Measurements from ENCODE around the gene KRTAP9-9.
"Not testable (repeated sequence)": the region's sequence is repeated elsewhere in the genome, so short reads cannot be mapped to it uniquely, and the experiment has no call there.

Gene KRTAP9-9

GRCh38 chr17:41255381-41256290 lies at the start of gene KRTAP9-9:
Gene KRTAP9-9, plus strand, starts transcription at chr17:41255384.
- DNase-seq (ENCODE audit: low read depth) = not testable (repeated sequence)

GRCh38 chr17:41211845-41212466 lies 43.2 kb upstream of the KRTAP9-9 start:
- no peak for DNase-seq (ENCODE audit: low read depth)

- no peak for DNase-seq (ENCODE audit: low read depth)
Observed at GRCh38 chr17:41212524-41213169, 42.5 kb upstream of the KRTAP9-9 start.

GRCh38 chr17:41215681-41216080 lies 39.5 kb upstream of the KRTAP9-9 start:
- DNase-seq (ENCODE audit: low read depth) = no peak

GRCh38 chr17:41223821-41224220 lies 31.4 kb upstream of the KRTAP9-9 start:
- no peak for DNase-seq (ENCODE audit: low read depth)

GRCh38 chr17:41226051-41226450 lies 29.1 kb upstream of the KRTAP9-9 start:
- no peak for DNase-seq (ENCODE audit: low read depth)

GRCh38 chr17:41226598-41227095 lies 28.5 kb upstream of the KRTAP9-9 start, which contains the start of gene KRTAP9-2:
Gene KRTAP9-2, plus strand, starts transcription at chr17:41226648. Its CDS starts 7 bp downstream, at chr17:41226655.
- DNase-seq (ENCODE audit: low read depth) = not testable (repeated sequence)

GRCh38 chr17:41230094-41230493 lies 25.1 kb upstream of the KRTAP9-9 start:
- no peak for DNase-seq (ENCODE audit: low read depth)

GRCh38 chr17:41231731-41232130 lies 23.5 kb upstream of the KRTAP9-9 start:
- no peak for DNase-seq (ENCODE audit: low read depth)

- not testable (repeated sequence) for DNase-seq (ENCODE audit: low read depth)
Observed at GRCh38 chr17:41232399-41233105, 22.6 kb upstream of the KRTAP9-9 start, which contains the start of gene KRTAP9-3. Gene KRTAP9-3, plus strand, starts transcription at chr17:41232449. Its CDS starts 53 bp downstream, at chr17:41232502.

GRCh38 chr17:41237116-41237515 lies 18.1 kb upstream of the KRTAP9-9 start:
- DNase-seq (ENCODE audit: low read depth) = not testable (repeated sequence)

GRCh38 chr17:41237949-41238437 lies 17.2 kb upstream of the KRTAP9-9 start, which contains the start of gene KRTAP9-8:
Gene KRTAP9-8, plus strand, starts transcription at chr17:41237999. Its CDS starts 53 bp downstream, at chr17:41238052.
- not testable (repeated sequence) for DNase-seq (ENCODE audit: low read depth)

- not testable (repeated sequence) for DNase-seq (ENCODE audit: low read depth)
Observed at GRCh38 chr17:41246995-41247787, 8.0 kb upstream of the KRTAP9-9 start.

GRCh38 chr17:41249637-41250240 lies 5.4 kb upstream of the KRTAP9-9 start, which contains the start of gene KRTAP9-4:
Gene KRTAP9-4, plus strand, starts transcription at chr17:41249687. Its CDS starts 34 bp downstream, at chr17:41249721.
- not testable (repeated sequence) for DNase-seq (ENCODE audit: low read depth)

- DNase-seq (ENCODE audit: low read depth) = no peak
Observed at GRCh38 chr17:41251261-41251660, 3.9 kb upstream of the KRTAP9-9 start.

GRCh38 chr17:41254861-41255260 lies 323 bp upstream of the KRTAP9-9 start:
- no peak for DNase-seq (ENCODE audit: low read depth)

- no peak for DNase-seq (ENCODE audit: low read depth)
Observed at GRCh38 chr17:41256291-41256685, 1.1 kb downstream of the KRTAP9-9 start.

GRCh38 chr17:41258406-41258805 lies 3.2 kb downstream of the KRTAP9-9 start:
- no peak for DNase-seq (ENCODE audit: low read depth)

GRCh38 chr17:41263212-41263611 lies 8.0 kb downstream of the KRTAP9-9 start:
- DNase-seq (ENCODE audit: low read depth) = no peak

GRCh38 chr17:41264599-41264998 lies 9.4 kb downstream of the KRTAP9-9 start:
- no peak for DNase-seq (ENCODE audit: low read depth)

Measured in non-pigmented ciliary epithelial cell (primary cell).